Osteocyte (in vitro differentiated cells): Measurements from ENCODE around the gene HIC2. TPM values are rescaled to one million over a fixed set of nuclear protein-coding genes. Genes with fewer than 3 reads are reported as not detected.
"Not testable (repeated sequence)": the region's sequence is repeated elsewhere in the genome, so short reads cannot be mapped to it uniquely, and the experiment has no call there.

Experiments
- DNase-seq: peaks from one replicate; pipeline ENCODE4 v3.0.0; 2021; ENCODE audit warnings: mixed read lengths; ENCODE audit not compliant: unreplicated experiment; ENCODE audit errors: extremely low spot score
- H3K27ac Mint-ChIP-seq: one replicate; pipeline ENCODE4 v1.8.0; 2021; ENCODE audit warnings: mild to moderate bottlenecking, mixed read lengths; ENCODE audit not compliant: unreplicated experiment
- H3K27me3 Mint-ChIP-seq: one replicate; pipeline ENCODE4 v1.8.0; 2021; ENCODE audit warnings: mixed read lengths; ENCODE audit not compliant: unreplicated experiment
- H3K36me3 Mint-ChIP-seq: one replicate; pipeline ENCODE4 v1.8.0; 2021; ENCODE audit warnings: mixed read lengths; ENCODE audit not compliant: unreplicated experiment
- H3K4me1 Mint-ChIP-seq: one replicate; pipeline ENCODE4 v1.8.0; 2021; ENCODE audit warnings: mixed read lengths; ENCODE audit not compliant: unreplicated experiment
- H3K4me3 Mint-ChIP-seq: one replicate; pipeline ENCODE4 v1.8.0; 2021; ENCODE audit warnings: mild to moderate bottlenecking, moderate library complexity, mixed read lengths; ENCODE audit not compliant: unreplicated experiment
- H3K9me3 Mint-ChIP-seq: one replicate; pipeline ENCODE4 v1.8.0; 2021; ENCODE audit warnings: mixed read lengths; ENCODE audit not compliant: unreplicated experiment
- CTCF ChIP-seq: fragments of 200-600 bp; sonication (generic); IDR thresholded peaks from 2 replicates; pipeline ENCODE4 v1.5.0; 2021; ENCODE audit warnings: antibody characterized with exemption, mild to moderate bottlenecking, moderate library complexity
- total RNA-seq: library from RNA; stranded (reverse); gene quantifications from 2 replicates; pipeline ENCODE4 v1.2.1, GENCODE V29; 2021

Gene HIC2
- total RNA-seq, 1 donor from 2014 or later = 5.2 TPM

GRCh38 chr22:21451545-21452520, 34.7 kb downstream of the HIC2 start:
- Mint-ChIP-seq H3K4me3 (no peak overlapping the region), H3K36me3 (peaks cover 5% of the 10 kb centered on the region), H3K27me3 (no peaks in the 10 kb centered on the region), H3K9me3 (no peaks in the 10 kb centered on the region), H3K27ac (no peak overlapping the region), H3K4me1 (peaks cover 8% of the 10 kb centered on the region)
- TF ChIP-seq CTCF = no peak
- DNase-seq = peak; percentile 48

GRCh38 chr22:21452666-21453065, 35.5 kb downstream of the HIC2 start:
- not testable (repeated sequence) for H3K27ac Mint-ChIP-seq, H3K27me3 Mint-ChIP-seq, H3K36me3 Mint-ChIP-seq, H3K4me3 Mint-ChIP-seq, H3K9me3 Mint-ChIP-seq, H3K4me1 Mint-ChIP-seq
- DNase-seq = peak; percentile 49

- peak; percentile 64 for DNase-seq
- not testable (repeated sequence) for H3K27ac Mint-ChIP-seq, H3K4me3 Mint-ChIP-seq
Observed at GRCh38 chr22:21454998-21455333, 37.8 kb downstream of the HIC2 start.

GRCh38 chr22:21455334-21456089, 38.3 kb downstream of the HIC2 start:
- no peak for TF ChIP-seq CTCF
- Mint-ChIP-seq H3K27ac (no peak overlapping the region), H3K4me1 (peaks cover 6% of the 10 kb centered on the region), H3K36me3 (no peaks in the 10 kb centered on the region), H3K4me3 (no peak overlapping the region), H3K27me3 (no peaks in the 10 kb centered on the region), H3K9me3 (no peaks in the 10 kb centered on the region)
- peak; percentile 73 for DNase-seq

More at GRCh38 chr22:21454998-21455333, 37.8 kb downstream of the HIC2 start:
- not testable (repeated sequence) for H3K36me3 Mint-ChIP-seq, H3K27me3 Mint-ChIP-seq, H3K9me3 Mint-ChIP-seq, H3K4me1 Mint-ChIP-seq

GRCh38 chr22:21457023-21457787, 40.0 kb downstream of the HIC2 start:
- peak; percentile 70 for DNase-seq
- no peak for TF ChIP-seq CTCF
- H3K36me3 Mint-ChIP-seq = no peaks in the 10 kb centered on the region
- no peaks in the 10 kb centered on the region for H3K9me3 Mint-ChIP-seq
- H3K4me3 Mint-ChIP-seq = no peak overlapping the region
- H3K27ac Mint-ChIP-seq = no peak overlapping the region
- H3K27me3 Mint-ChIP-seq = no peaks in the 10 kb centered on the region
- H3K4me1 Mint-ChIP-seq = peaks cover 6% of the 10 kb centered on the region

- H3K9me3 Mint-ChIP-seq, H3K36me3 Mint-ChIP-seq, H3K27ac Mint-ChIP-seq, DNase-seq, H3K4me3 Mint-ChIP-seq, H3K4me1 Mint-ChIP-seq, H3K27me3 Mint-ChIP-seq: not testable (repeated sequence)
Observed at GRCh38 chr22:21462672-21463071, 45.5 kb downstream of the HIC2 start.

GRCh38 chr22:21467337-21468193, 50.4 kb downstream of the HIC2 start, which contains the start of gene TMEM191C:
Gene TMEM191C, plus strand, starts transcription at chr22:21467387. Its CDS starts 73 bp downstream, at chr22:21467460.
- not testable (repeated sequence) for H3K27me3 Mint-ChIP-seq, DNase-seq, H3K9me3 Mint-ChIP-seq, H3K36me3 Mint-ChIP-seq, H3K4me1 Mint-ChIP-seq
- peak within 1 kb of the TSS; percentile 80 for H3K4me3 Mint-ChIP-seq
- peak within 1 kb of the TSS; percentile 52 for H3K27ac Mint-ChIP-seq
